ENCODE results near the gene ERBB4. TPM values are rescaled to one million over a fixed set of nuclear protein-coding genes. Genes with fewer than 3 reads are reported as not detected.

ERBB4 gene
- total RNA-seq, 1 donor from 2014 or later: 22.6 TPM

GRCh38 chr2:212416086-212416485 is 122.5 kb downstream of the ERBB4 start:
- ATAC-seq (no peak), DNase-seq (no peak)
- H3K27ac ChIP-seq: no peak overlapping the region
- no peaks in the 10 kb centered on the region for H3K9me3 ChIP-seq
- H3K4me1 ChIP-seq: no peaks in the 10 kb centered on the region
- H3K27me3 ChIP-seq: no peaks in the 10 kb centered on the region
- intact Hi-C loops (cut with DNase I): no loop called here
- no peak for TF ChIP-seq CTCF (IDR thresholded peaks at IDR 0.05)
- no peaks in the 10 kb centered on the region for H3K36me3 ChIP-seq
- H3K4me3 ChIP-seq: no peak overlapping the region

GRCh38 chr2:212414767-212415211 is 123.8 kb downstream of the ERBB4 start:
- H3K4me3 ChIP-seq: no peak overlapping the region
- intact Hi-C loops (cut with DNase I): no loop called here
- H3K9me3 ChIP-seq: no peaks in the 10 kb centered on the region
- H3K27ac ChIP-seq: no peak overlapping the region
- H3K36me3 ChIP-seq: no peaks in the 10 kb centered on the region
- no peaks in the 10 kb centered on the region for H3K4me1 ChIP-seq
- TF ChIP-seq CTCF (IDR thresholded peaks at IDR 0.05): no peak
- H3K27me3 ChIP-seq: no peaks in the 10 kb centered on the region
- DNase-seq: no peak
- no peak for ATAC-seq

- ATAC-seq: no peak
- no peaks in the 10 kb centered on the region for H3K36me3 ChIP-seq
- DNase-seq: no peak
- H3K27me3 ChIP-seq: no peaks in the 10 kb centered on the region
- intact Hi-C loops (cut with DNase I): no loop called here
- no peaks in the 10 kb centered on the region for H3K4me1 ChIP-seq
- no peaks in the 10 kb centered on the region for H3K9me3 ChIP-seq
- H3K4me3 ChIP-seq: no peak overlapping the region
- no peak for TF ChIP-seq CTCF (IDR thresholded peaks at IDR 0.05)
- no peak overlapping the region for H3K27ac ChIP-seq
These were observed 129.0 kb downstream of the ERBB4 start for GRCh38 chr2:212409560-212409959.

GRCh38 chr2:212408524-212408923 is 130.1 kb downstream of the ERBB4 start:
- ATAC-seq (no peak), DNase-seq (no peak)

GRCh38 chr2:212406716-212407115 is 131.9 kb downstream of the ERBB4 start:
- H3K9me3 ChIP-seq: no peaks in the 10 kb centered on the region
- ATAC-seq (no peak), DNase-seq (no peak)
- H3K4me3 ChIP-seq: no peak overlapping the region
- no peaks in the 10 kb centered on the region for H3K27me3 ChIP-seq
- no peaks in the 10 kb centered on the region for H3K4me1 ChIP-seq
- no peaks in the 10 kb centered on the region for H3K36me3 ChIP-seq
- no peak for TF ChIP-seq CTCF (IDR thresholded peaks at IDR 0.05)
- intact Hi-C loops (cut with DNase I): no loop called here
- no peak overlapping the region for H3K27ac ChIP-seq

More at GRCh38 chr2:212408524-212408923, 130.1 kb downstream of the ERBB4 start:
- no peaks in the 10 kb centered on the region for H3K9me3 ChIP-seq
- H3K27me3 ChIP-seq: no peaks in the 10 kb centered on the region
- intact Hi-C loops (cut with DNase I): no loop called here
- TF ChIP-seq CTCF (IDR thresholded peaks at IDR 0.05): no peak
- H3K4me1 ChIP-seq: no peaks in the 10 kb centered on the region
- H3K27ac ChIP-seq: no peak overlapping the region
- no peaks in the 10 kb centered on the region for H3K36me3 ChIP-seq
- no peak overlapping the region for H3K4me3 ChIP-seq

GRCh38 chr2:212402316-212402715 is 136.3 kb downstream of the ERBB4 start:
- Histone ChIP-seq H3K36me3 (no peaks in the 10 kb centered on the region), H3K9me3 (no peaks in the 10 kb centered on the region), H3K27me3 (no peaks in the 10 kb centered on the region), H3K27ac (no peak overlapping the region), H3K4me3 (no peak overlapping the region), H3K4me1 (no peaks in the 10 kb centered on the region)
- TF ChIP-seq CTCF (IDR thresholded peaks at IDR 0.05): no peak
- intact Hi-C loops (cut with DNase I): no loop called here
- ATAC-seq: no peak
- DNase-seq: no peak

Measured in upper lobe of right lung (tissue), 1 donor.